Measurements from ENCODE around the gene RAD23B. TPM values are rescaled to one million over a fixed set of nuclear protein-coding genes. Genes with fewer than 3 reads are reported as not detected.

RAD23B gene
- total and polyA plus RNA-seq, 2 of the 13 experiments (the other 11 are each of a cell fraction or from before 2014, with no cell fraction given) = 133 to 156 TPM

- TF ChIP-seq ZBTB3 (CRISPR knock-in tag; IDR thresholded peaks at IDR 0.05; ENCODE audit: borderline replicate concordance, low read depth) (no peak), ISL2 (CRISPR knock-in tag; IDR thresholded peaks at IDR 0.05) (peak; percentile 50; the same call in 1 of the 2 replicates), ZSCAN9 (CRISPR knock-in tag; IDR thresholded peaks at IDR 0.05; ENCODE audit: borderline replicate concordance) (peak; percentile 75; the same call in 1 of the 2 replicates), NAIF1 (CRISPR knock-in tag; IDR thresholded peaks at IDR 0.05; ENCODE audit: borderline replicate concordance) (0 out of 2 replicates have a peak, but pooled peaks have one; percentile 42), TGIF2 (CRISPR knock-in tag; IDR thresholded peaks at IDR 0.05) (peak; percentile 26; the same call in 1 of the 2 replicates), TFAP4 (IDR thresholded peaks at IDR 0.05; ENCODE audit: borderline replicate concordance, low read depth) (peak; percentile 95), FOXK2 (IDR thresholded peaks at IDR 0.05) (peak; percentile 21; the same call in 1 of the 2 replicates), KDM1A (CRISPR knock-in tag; IDR thresholded peaks at IDR 0.05) (no peak), ZNF33B (CRISPR knock-in tag; IDR thresholded peaks at IDR 0.05) (no peak), SOX6 (IDR thresholded peaks at IDR 0.05) (no peak), SOX6 (CRISPR knock-in tag; IDR thresholded peaks at IDR 0.05) (peak; percentile 98), ZMYM2 (CRISPR knock-in tag; IDR thresholded peaks at IDR 0.05) (no peak), ZNF605 (CRISPR knock-in tag; IDR thresholded peaks at IDR 0.05) (peak; percentile 49; the same call in 1 of the 2 replicates), ONECUT2 (CRISPR knock-in tag; IDR thresholded peaks at IDR 0.05) (no peak), SRF (IDR thresholded peaks at IDR 0.05; ENCODE audit: low read depth, low read length) (no peak), KLF11 (CRISPR knock-in tag; IDR thresholded peaks at IDR 0.05) (peak; percentile 30; the same call in 1 of the 2 replicates), SAP130 (CRISPR knock-in tag; IDR thresholded peaks at IDR 0.05; ENCODE audit: low read depth) (peak; percentile 82), TARDBP (CRISPR knock-in tag; IDR thresholded peaks at IDR 0.05) (peak; percentile 88), TBX2 (CRISPR knock-in tag; IDR thresholded peaks at IDR 0.05; ENCODE audit: borderline replicate concordance) (peak; percentile 97), POGZ (CRISPR knock-in tag; IDR thresholded peaks at IDR 0.05) (0 out of 2 replicates have a peak, but pooled peaks have one; percentile 35), PITX1 (CRISPR knock-in tag; IDR thresholded peaks at IDR 0.05) (peak; percentile 35; the same call in 1 of the 2 replicates)
- TF ChIP-seq, protein P1, sequence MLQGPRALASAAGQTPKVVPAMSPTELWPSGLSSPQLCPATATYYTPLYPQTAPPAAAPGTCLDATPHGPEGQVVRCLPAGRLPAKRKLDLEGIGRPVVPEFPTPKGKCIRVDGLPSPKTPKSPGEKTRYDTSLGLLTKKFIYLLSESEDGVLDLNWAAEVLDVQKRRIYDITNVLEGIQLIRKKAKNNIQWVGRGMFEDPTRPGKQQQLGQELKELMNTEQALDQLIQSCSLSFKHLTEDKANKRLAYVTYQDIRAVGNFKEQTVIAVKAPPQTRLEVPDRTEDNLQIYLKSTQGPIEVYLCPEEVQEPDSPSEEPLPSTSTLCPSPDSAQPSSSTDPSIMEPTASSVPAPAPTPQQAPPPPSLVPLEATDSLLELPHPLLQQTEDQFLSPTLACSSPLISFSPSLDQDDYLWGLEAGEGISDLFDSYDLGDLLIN (CRISPR knock-in tag; IDR thresholded peaks at IDR 0.05; ENCODE audit: borderline replicate concordance) = no peak
- TF ChIP-seq, protein P2, sequence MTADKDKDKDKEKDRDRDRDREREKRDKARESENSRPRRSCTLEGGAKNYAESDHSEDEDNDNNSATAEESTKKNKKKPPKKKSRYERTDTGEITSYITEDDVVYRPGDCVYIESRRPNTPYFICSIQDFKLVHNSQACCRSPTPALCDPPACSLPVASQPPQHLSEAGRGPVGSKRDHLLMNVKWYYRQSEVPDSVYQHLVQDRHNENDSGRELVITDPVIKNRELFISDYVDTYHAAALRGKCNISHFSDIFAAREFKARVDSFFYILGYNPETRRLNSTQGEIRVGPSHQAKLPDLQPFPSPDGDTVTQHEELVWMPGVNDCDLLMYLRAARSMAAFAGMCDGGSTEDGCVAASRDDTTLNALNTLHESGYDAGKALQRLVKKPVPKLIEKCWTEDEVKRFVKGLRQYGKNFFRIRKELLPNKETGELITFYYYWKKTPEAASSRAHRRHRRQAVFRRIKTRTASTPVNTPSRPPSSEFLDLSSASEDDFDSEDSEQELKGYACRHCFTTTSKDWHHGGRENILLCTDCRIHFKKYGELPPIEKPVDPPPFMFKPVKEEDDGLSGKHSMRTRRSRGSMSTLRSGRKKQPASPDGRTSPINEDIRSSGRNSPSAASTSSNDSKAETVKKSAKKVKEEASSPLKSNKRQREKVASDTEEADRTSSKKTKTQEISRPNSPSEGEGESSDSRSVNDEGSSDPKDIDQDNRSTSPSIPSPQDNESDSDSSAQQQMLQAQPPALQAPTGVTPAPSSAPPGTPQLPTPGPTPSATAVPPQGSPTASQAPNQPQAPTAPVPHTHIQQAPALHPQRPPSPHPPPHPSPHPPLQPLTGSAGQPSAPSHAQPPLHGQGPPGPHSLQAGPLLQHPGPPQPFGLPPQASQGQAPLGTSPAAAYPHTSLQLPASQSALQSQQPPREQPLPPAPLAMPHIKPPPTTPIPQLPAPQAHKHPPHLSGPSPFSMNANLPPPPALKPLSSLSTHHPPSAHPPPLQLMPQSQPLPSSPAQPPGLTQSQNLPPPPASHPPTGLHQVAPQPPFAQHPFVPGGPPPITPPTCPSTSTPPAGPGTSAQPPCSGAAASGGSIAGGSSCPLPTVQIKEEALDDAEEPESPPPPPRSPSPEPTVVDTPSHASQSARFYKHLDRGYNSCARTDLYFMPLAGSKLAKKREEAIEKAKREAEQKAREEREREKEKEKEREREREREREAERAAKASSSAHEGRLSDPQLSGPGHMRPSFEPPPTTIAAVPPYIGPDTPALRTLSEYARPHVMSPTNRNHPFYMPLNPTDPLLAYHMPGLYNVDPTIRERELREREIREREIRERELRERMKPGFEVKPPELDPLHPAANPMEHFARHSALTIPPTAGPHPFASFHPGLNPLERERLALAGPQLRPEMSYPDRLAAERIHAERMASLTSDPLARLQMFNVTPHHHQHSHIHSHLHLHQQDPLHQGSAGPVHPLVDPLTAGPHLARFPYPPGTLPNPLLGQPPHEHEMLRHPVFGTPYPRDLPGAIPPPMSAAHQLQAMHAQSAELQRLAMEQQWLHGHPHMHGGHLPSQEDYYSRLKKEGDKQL (CRISPR knock-in tag; IDR thresholded peaks at IDR 0.05; ENCODE audit: low read depth) = peak; percentile 80
- TF ChIP-seq, protein P3, sequence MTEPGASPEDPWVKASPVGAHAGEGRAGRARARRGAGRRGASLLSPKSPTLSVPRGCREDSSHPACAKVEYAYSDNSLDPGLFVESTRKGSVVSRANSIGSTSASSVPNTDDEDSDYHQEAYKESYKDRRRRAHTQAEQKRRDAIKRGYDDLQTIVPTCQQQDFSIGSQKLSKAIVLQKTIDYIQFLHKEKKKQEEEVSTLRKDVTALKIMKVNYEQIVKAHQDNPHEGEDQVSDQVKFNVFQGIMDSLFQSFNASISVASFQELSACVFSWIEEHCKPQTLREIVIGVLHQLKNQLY (CRISPR knock-in tag; IDR thresholded peaks at IDR 0.05) = peak; percentile 96
These were observed 31.2 kb upstream of the RAD23B start (continued) for GRCh38 chr9:107251756-107252322.

Data from HepG2 (cell line).